SK-N-SH (cell line): ENCODE measurements around the gene RAB4A. TPM values are rescaled to one million over a fixed set of nuclear protein-coding genes. Genes with fewer than 3 reads are reported as not detected.

Source experiments
- CTCF ChIA-PET: fragments of 300-600, 350-600 bp; formaldehyde crosslinking; extraction: SDS; loops from one replicate; lab custom pipeline; 2021; lab: Yijun Ruan, JAX
- POLR2A ChIA-PET: fragments of 350-600 bp; sonication (Branson Sonifier 250); formaldehyde crosslinking; extraction: SDS; loops from one replicate; lab custom pipeline; 2020; ENCODE audit warnings: antibody characterized with exemption, inconsistent platforms; lab: Yijun Ruan, JAX
- DNase-seq: peaks from one replicate; pipeline ENCODE4 v3.0.0; 2012
- H2AFZ ChIP-seq: fragments of 200-600 bp; sonication (generic); 2 replicates; pipeline ENCODE4 v1.8.1; 2016; ENCODE audit warnings: antibody characterized with exemption, mild to moderate bottlenecking, low read depth
- H3F3A ChIP-seq: fragments of 200-600 bp; sonication (generic); replicated peaks from 2 replicates; pipeline ENCODE3; 2016; ENCODE audit warnings: antibody characterized with exemption, mild to moderate bottlenecking; ENCODE audit not compliant: insufficient read depth
- H3K27ac ChIP-seq, 2 experiments: fragments of 200-500 bp in 1 of 2; fragments of 200-600 bp in 1 of 2; sonication (Bioruptor generic) in 1 of 2; sonication (generic), shearing (Covaris generic) in 1 of 2; 2 replicates each; pipeline versions ENCODE4 v1.5.1 to v1.6.1; 2014 to 2016; ENCODE audit warnings: low read depth in 2 of 2, inconsistent platforms in 1 of 2, low read length in 1 of 2, mild to moderate bottlenecking in 1 of 2, mixed read lengths in 1 of 2
- H3K27me3 ChIP-seq: fragments of 200-600 bp; sonication (generic), shearing (Covaris generic); 2 replicates; pipeline ENCODE4 v1.6.1; 2016; ENCODE audit warnings: mixed run types; ENCODE audit not compliant: insufficient read depth
- H3K36me3 ChIP-seq, 2 experiments: fragments of 200-500 bp in 1 of 2; fragments of 200-600 bp in 1 of 2; sonication (Bioruptor generic) in 1 of 2; sonication (generic) in 1 of 2; replicated peaks in 1 of 2; 2 replicates each; pipeline versions ENCODE3 to v1.5.1; 2014 to 2016; ENCODE audit warnings: low read length in 1 of 2, mild to moderate bottlenecking in 1 of 2; ENCODE audit not compliant: insufficient read depth in 2 of 2, control insufficient read depth in 1 of 2
- H3K4me1 ChIP-seq, 2 experiments: fragments of 200-500 bp in 1 of 2; fragments of 200-600 bp in 1 of 2; sonication (Bioruptor generic) in 1 of 2; sonication (generic), shearing (Covaris generic) in 1 of 2; 2 replicates each; pipeline versions ENCODE4 v1.5.1 to v1.6.1; 2014 to 2016; ENCODE audit warnings: low read depth in 1 of 2, low read length in 1 of 2, mixed run types in 1 of 2; ENCODE audit not compliant: insufficient read depth in 2 of 2, control insufficient read depth in 1 of 2
- H3K4me2 ChIP-seq: fragments of 200-600 bp; sonication (generic), shearing (Covaris generic); 2 replicates; pipeline ENCODE4 v1.6.1; 2017; ENCODE audit warnings: mixed run types
- H3K4me3 ChIP-seq, 2 experiments: fragments of 200-500 bp in 1 of 2; fragments of 200-600 bp in 1 of 2; sonication (Bioruptor generic) in 1 of 2; sonication (generic), shearing (Covaris generic) in 1 of 2; 2 replicates each; pipeline versions ENCODE4 v1.5.1 to v1.8.1; 2014 to 2016; ENCODE audit warnings: low read depth in 2 of 2, inconsistent platforms in 1 of 2, low read length in 1 of 2, mild to moderate bottlenecking in 1 of 2, mixed read lengths in 1 of 2, moderate library complexity in 1 of 2
- H3K79me2 ChIP-seq: fragments of 200-600 bp; sonication (generic); 2 replicates; pipeline ENCODE4 v1.8.1; 2017; ENCODE audit warnings: mild to moderate bottlenecking; ENCODE audit not compliant: insufficient read depth
- H3K9ac ChIP-seq: fragments of 200-600 bp; sonication (generic); 2 replicates; pipeline ENCODE4 v1.6.1; 2017; ENCODE audit warnings: mixed run types
- H3K9me2 ChIP-seq: fragments of 200-600 bp; sonication (generic); 2 replicates; pipeline ENCODE4 v1.6.1; 2017; ENCODE audit warnings: mixed run types
- H3K9me3 ChIP-seq: fragments of 200-600 bp; sonication (generic); 2 replicates; pipeline ENCODE4 v1.6.1; 2017; ENCODE audit warnings: mixed run types, mild to moderate bottlenecking, moderate library complexity
- H4K20me1 ChIP-seq: fragments of 200-600 bp; sonication (generic); 2 replicates; pipeline ENCODE4 v1.6.1; 2017; ENCODE audit warnings: mild to moderate bottlenecking, mixed run types; ENCODE audit not compliant: insufficient read depth
- CHD2 ChIP-seq: fragments of 150-350 bp; IDR thresholded peaks from 2 replicates; pipeline ENCODE4 v1.6.1; 2018; ENCODE audit warnings: low read length; ENCODE audit not compliant: partially characterized antibody
- ELF1 ChIP-seq: IDR thresholded peaks from 2 replicates; pipeline ENCODE4 v1.4.0; 2012
- EZH2phosphoT487 ChIP-seq: fragments of 200-600 bp; sonication (generic); IDR thresholded peaks from 2 replicates; pipeline ENCODE4 v1.6.1; 2017; ENCODE audit warnings: low read depth, mixed run types, mild to moderate bottlenecking, antibody characterized with exemption, moderate library complexity, borderline replicate concordance
- FOSL2 ChIP-seq: IDR thresholded peaks from 2 replicates; pipeline ENCODE4 v1.4.0; 2012; ENCODE audit warnings: low read depth, mild to moderate bottlenecking, moderate library complexity, borderline replicate concordance
- FOXM1 ChIP-seq: IDR thresholded peaks from 2 replicates; pipeline ENCODE4 v1.4.0; 2012; ENCODE audit warnings: low read depth, mild to moderate bottlenecking
- GABPA ChIP-seq: IDR thresholded peaks from 2 replicates; pipeline ENCODE4 v1.4.0; 2012; ENCODE audit warnings: low read depth, mild to moderate bottlenecking
- JUND ChIP-seq: IDR thresholded peaks from 2 replicates; pipeline ENCODE4 v1.4.0; 2012
- MEF2A ChIP-seq: IDR thresholded peaks from 2 replicates; pipeline ENCODE4 v1.4.0; 2012; ENCODE audit warnings: low read depth, borderline replicate concordance
- RCOR1 ChIP-seq: fragments of 150-350 bp; IDR thresholded peaks from 2 replicates; pipeline ENCODE4 v1.6.1; 2017; ENCODE audit warnings: antibody characterized with exemption, low read length
- RXRA ChIP-seq: IDR thresholded peaks from 2 replicates; pipeline ENCODE4 v1.4.0; 2012; ENCODE audit warnings: low read depth, mild to moderate bottlenecking, borderline replicate concordance
- TAF1 ChIP-seq: IDR thresholded peaks from 2 replicates; pipeline ENCODE4 v1.6.1; 2012; ENCODE audit warnings: low read depth, mild to moderate bottlenecking, low read length, moderate library complexity, borderline replicate concordance
- WGBS: methylation state at CpG from one replicate; pipeline ENCODE4 v1.1.6; 2017; ENCODE audit warnings: low lambda C conversion rate; 5-methylcytosine and 5-hydroxymethylcytosine counted together
- polyA plus RNA-seq, 3 experiments: library from polyadenylated mRNA; depleted of rRNA; stranded (reverse); fragments of >200 nt; gene quantifications; 2 replicates each; pipeline ENCODE4 v1.2.3, GENCODE V29; 2012
- TF ChIP-seq, protein P1 (sequence below): IDR thresholded peaks from 2 replicates; pipeline ENCODE4 v1.4.0; 2012; ENCODE audit warnings: low read depth, borderline replicate concordance
- TF ChIP-seq, protein P2 (sequence below): fragments of 200-600 bp; sonication (generic); IDR thresholded peaks from 2 replicates; pipeline ENCODE4 v1.6.1; 2017; ENCODE audit warnings: antibody characterized with exemption, mild to moderate bottlenecking, moderate library complexity
- TF ChIP-seq, protein P3 (sequence below): fragments of 150-350 bp; IDR thresholded peaks from 2 replicates; pipeline ENCODE4 v1.6.1; 2017; ENCODE audit warnings: antibody characterized with exemption, low read length, low read depth, borderline replicate concordance

Gene RAB4A
- polyA plus RNA-seq, 1 of the 3 experiments (the other 2 are of a cell fraction) = 28.1 TPM

DNA sequence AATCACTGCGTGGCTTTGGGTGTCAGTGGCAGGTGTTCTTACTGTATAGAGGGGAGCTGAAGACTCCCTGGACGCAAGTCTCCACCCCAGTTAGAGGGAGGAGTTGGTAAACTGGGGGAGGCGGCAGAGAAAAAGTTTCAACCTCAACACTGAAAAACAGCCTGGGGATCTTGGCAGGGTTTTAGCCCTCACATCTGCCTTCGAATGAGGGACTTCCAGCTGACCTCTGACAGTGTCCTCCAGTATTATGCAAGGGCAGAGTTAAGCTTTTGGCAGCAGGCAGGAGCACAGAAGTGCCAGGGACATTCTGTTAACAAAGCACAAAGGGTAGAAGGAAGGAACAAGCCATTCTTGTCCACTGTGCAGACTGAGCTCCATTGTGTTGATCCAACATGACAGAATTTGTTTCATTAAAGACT is 41.2 kb upstream of the RAB4A start:
- Histone ChIP-seq H3K4me2 (no peak overlapping the region), H3K9me2 (no peaks in the 10 kb centered on the region), H3K36me3 (no peaks in the 10 kb centered on the region), H3F3A (no peaks in the 10 kb centered on the region), H3K4me1 (peaks cover 3 to 6% of the 10 kb centered on the region in 2 experiments; a peak in 3 of 4 replicates), H3K9me3 (no peaks in the 10 kb centered on the region), H3K9ac (no peak overlapping the region), H2AFZ (no peak overlapping the region), H3K4me3 (no peak overlapping the region), H3K27me3 (peaks cover 6% of the 10 kb centered on the region; the same call in 1 of the 2 replicates), H3K79me2 (no peaks in the 10 kb centered on the region), H4K20me1 (no peaks in the 10 kb centered on the region), H3K27ac (no peak overlapping the region)
- WGBS = 61% methylated on average over 4 of the region's 4 CpGs
- CTCF ChIA-PET = interaction anchor here (1.2 to 8.8 kb wide), 8 partner anchors 25 to 566 kb away, joined by 3 to 78 read pairs (median 24); partner anchors contain the start of gene RHOU
- POLR2A ChIA-PET = no interaction called here
- TF ChIP-seq RCOR1 = no peak
- TF ChIP-seq GABPA = no peak
- TF ChIP-seq, protein P1, sequence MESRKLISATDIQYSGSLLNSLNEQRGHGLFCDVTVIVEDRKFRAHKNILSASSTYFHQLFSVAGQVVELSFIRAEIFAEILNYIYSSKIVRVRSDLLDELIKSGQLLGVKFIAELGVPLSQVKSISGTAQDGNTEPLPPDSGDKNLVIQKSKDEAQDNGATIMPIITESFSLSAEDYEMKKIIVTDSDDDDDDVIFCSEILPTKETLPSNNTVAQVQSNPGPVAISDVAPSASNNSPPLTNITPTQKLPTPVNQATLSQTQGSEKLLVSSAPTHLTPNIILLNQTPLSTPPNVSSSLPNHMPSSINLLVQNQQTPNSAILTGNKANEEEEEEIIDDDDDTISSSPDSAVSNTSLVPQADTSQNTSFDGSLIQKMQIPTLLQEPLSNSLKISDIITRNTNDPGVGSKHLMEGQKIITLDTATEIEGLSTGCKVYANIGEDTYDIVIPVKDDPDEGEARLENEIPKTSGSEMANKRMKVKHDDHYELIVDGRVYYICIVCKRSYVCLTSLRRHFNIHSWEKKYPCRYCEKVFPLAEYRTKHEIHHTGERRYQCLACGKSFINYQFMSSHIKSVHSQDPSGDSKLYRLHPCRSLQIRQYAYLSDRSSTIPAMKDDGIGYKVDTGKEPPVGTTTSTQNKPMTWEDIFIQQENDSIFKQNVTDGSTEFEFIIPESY = no peak
- no peak for TF ChIP-seq EZH2phosphoT487
- no peak for TF ChIP-seq RXRA
- no peak for TF ChIP-seq JUND
- TF ChIP-seq, protein P2, sequence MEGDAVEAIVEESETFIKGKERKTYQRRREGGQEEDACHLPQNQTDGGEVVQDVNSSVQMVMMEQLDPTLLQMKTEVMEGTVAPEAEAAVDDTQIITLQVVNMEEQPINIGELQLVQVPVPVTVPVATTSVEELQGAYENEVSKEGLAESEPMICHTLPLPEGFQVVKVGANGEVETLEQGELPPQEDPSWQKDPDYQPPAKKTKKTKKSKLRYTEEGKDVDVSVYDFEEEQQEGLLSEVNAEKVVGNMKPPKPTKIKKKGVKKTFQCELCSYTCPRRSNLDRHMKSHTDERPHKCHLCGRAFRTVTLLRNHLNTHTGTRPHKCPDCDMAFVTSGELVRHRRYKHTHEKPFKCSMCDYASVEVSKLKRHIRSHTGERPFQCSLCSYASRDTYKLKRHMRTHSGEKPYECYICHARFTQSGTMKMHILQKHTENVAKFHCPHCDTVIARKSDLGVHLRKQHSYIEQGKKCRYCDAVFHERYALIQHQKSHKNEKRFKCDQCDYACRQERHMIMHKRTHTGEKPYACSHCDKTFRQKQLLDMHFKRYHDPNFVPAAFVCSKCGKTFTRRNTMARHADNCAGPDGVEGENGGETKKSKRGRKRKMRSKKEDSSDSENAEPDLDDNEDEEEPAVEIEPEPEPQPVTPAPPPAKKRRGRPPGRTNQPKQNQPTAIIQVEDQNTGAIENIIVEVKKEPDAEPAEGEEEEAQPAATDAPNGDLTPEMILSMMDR = no peak
- TF ChIP-seq FOSL2 = no peak
- no peak for TF ChIP-seq TAF1
- no peak for TF ChIP-seq MEF2A
- TF ChIP-seq CHD2 = no peak
- TF ChIP-seq, protein P3, sequence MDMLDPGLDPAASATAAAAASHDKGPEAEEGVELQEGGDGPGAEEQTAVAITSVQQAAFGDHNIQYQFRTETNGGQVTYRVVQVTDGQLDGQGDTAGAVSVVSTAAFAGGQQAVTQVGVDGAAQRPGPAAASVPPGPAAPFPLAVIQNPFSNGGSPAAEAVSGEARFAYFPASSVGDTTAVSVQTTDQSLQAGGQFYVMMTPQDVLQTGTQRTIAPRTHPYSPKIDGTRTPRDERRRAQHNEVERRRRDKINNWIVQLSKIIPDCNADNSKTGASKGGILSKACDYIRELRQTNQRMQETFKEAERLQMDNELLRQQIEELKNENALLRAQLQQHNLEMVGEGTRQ = no peak
- TF ChIP-seq ELF1 = no peak
- TF ChIP-seq FOXM1 = no peak
- TF ChIP-seq, all 33 proteins: peak for 0
- no peak for DNase-seq
